ENCODE data around the gene PADI4. TPM values are rescaled to one million over a fixed set of nuclear protein-coding genes. Genes with fewer than 3 reads are reported as not detected.
"Not testable (repeated sequence)": the region's sequence is repeated elsewhere in the genome, so short reads cannot be mapped to it uniquely, and the experiment has no call there.

The PADI4 gene
- total RNA-seq, 1 experiment from 2014 or later, result not detected

GRCh38 chr1:17318262-17318661 is 10.3 kb downstream of the PADI4 start:
- CTCF ChIA-PET, result no interaction called here
- H3K36me3 Mint-ChIP-seq (ENCODE audit: insufficient read depth, unreplicated experiment), result no peaks in the 10 kb centered on the region
- H3K27ac Mint-ChIP-seq (ENCODE audit: unreplicated experiment), result no peak overlapping the region
- H3K4me1 Mint-ChIP-seq (ENCODE audit: low read depth, unreplicated experiment), result no peaks in the 10 kb centered on the region
- intact Hi-C loops (cut with micrococcal nuclease; ENCODE audit: unreplicated experiment), result no loop called here
- TF ChIP-seq CTCF (IDR thresholded peaks at IDR 0.05; ENCODE audit: unreplicated experiment), result no peak
- no peaks in the 10 kb centered on the region for H3K27me3 Mint-ChIP-seq (ENCODE audit: unreplicated experiment)
- H3K4me3 Mint-ChIP-seq (ENCODE audit: low read depth, unreplicated experiment), result no peak overlapping the region
- H3K9me3 Mint-ChIP-seq (ENCODE audit: low read depth, unreplicated experiment), result peaks cover 3% of the 10 kb centered on the region
- DNase-seq, result no peak
- no TSS peak for BruUV-seq (replicated peaks)

- no peak overlapping the region for H3K4me3 Mint-ChIP-seq (ENCODE audit: low read depth, unreplicated experiment)
- H3K27ac Mint-ChIP-seq (ENCODE audit: unreplicated experiment), result no peak overlapping the region
- H3K27me3 Mint-ChIP-seq (ENCODE audit: unreplicated experiment), result no peaks in the 10 kb centered on the region
- H3K36me3 Mint-ChIP-seq (ENCODE audit: insufficient read depth, unreplicated experiment), result no peaks in the 10 kb centered on the region
- intact Hi-C loops (cut with micrococcal nuclease; ENCODE audit: unreplicated experiment), result no loop called here
- CTCF ChIA-PET, result interaction anchor here (0.6 kb wide), 1 partner anchor 261 kb away, joined by 4 read pairs; no protein-coding TSS in a partner anchor
- no peak for TF ChIP-seq CTCF (IDR thresholded peaks at IDR 0.05; ENCODE audit: unreplicated experiment)
- BruUV-seq (replicated peaks), result no TSS peak
- no peak for DNase-seq
- peaks cover 3% of the 10 kb centered on the region for H3K9me3 Mint-ChIP-seq (ENCODE audit: low read depth, unreplicated experiment)
- H3K4me1 Mint-ChIP-seq (ENCODE audit: low read depth, unreplicated experiment), result no peaks in the 10 kb centered on the region
These were observed 11.8 kb downstream of the PADI4 start for GRCh38 chr1:17319561-17320350.

GRCh38 chr1:17321857-17322390 is 13.9 kb downstream of the PADI4 start:
- H3K27ac Mint-ChIP-seq (ENCODE audit: unreplicated experiment); H3K9me3 Mint-ChIP-seq (ENCODE audit: low read depth, unreplicated experiment); BruUV-seq (replicated peaks); DNase-seq; H3K4me3 Mint-ChIP-seq (ENCODE audit: low read depth, unreplicated experiment); intact Hi-C loops (cut with micrococcal nuclease; ENCODE audit: unreplicated experiment); H3K36me3 Mint-ChIP-seq (ENCODE audit: insufficient read depth, unreplicated experiment); H3K4me1 Mint-ChIP-seq (ENCODE audit: low read depth, unreplicated experiment); H3K27me3 Mint-ChIP-seq (ENCODE audit: unreplicated experiment): not testable (repeated sequence)
- CTCF ChIA-PET, result interaction anchor here (0.7 kb wide), 1 partner anchor 8 kb away, joined by 3 read pairs; no protein-coding TSS in a partner anchor

GRCh38 chr1:17328855-17329254 is 20.9 kb downstream of the PADI4 start:
- Mint-ChIP-seq H3K27me3 (ENCODE audit: unreplicated experiment) (peaks cover 19% of the 10 kb centered on the region), H3K4me1 (ENCODE audit: low read depth, unreplicated experiment) (no peaks in the 10 kb centered on the region), H3K4me3 (ENCODE audit: low read depth, unreplicated experiment) (no peak overlapping the region), H3K27ac (ENCODE audit: unreplicated experiment) (no peak overlapping the region), H3K36me3 (ENCODE audit: insufficient read depth, unreplicated experiment) (no peaks in the 10 kb centered on the region), H3K9me3 (ENCODE audit: low read depth, unreplicated experiment) (peaks cover 3% of the 10 kb centered on the region)
- no peak for DNase-seq
- intact Hi-C loops (cut with micrococcal nuclease; ENCODE audit: unreplicated experiment), result no loop called here
- CTCF ChIA-PET, result no interaction called here
- no peak for TF ChIP-seq CTCF (IDR thresholded peaks at IDR 0.05; ENCODE audit: unreplicated experiment)
- BruUV-seq (replicated peaks), result no TSS peak

- Mint-ChIP-seq H3K27ac (ENCODE audit: unreplicated experiment) (no peak overlapping the region), H3K9me3 (ENCODE audit: low read depth, unreplicated experiment) (peaks cover 3% of the 10 kb centered on the region), H3K4me3 (ENCODE audit: low read depth, unreplicated experiment) (no peak overlapping the region), H3K36me3 (ENCODE audit: insufficient read depth, unreplicated experiment) (no peaks in the 10 kb centered on the region), H3K27me3 (ENCODE audit: unreplicated experiment) (peaks cover 22% of the 10 kb centered on the region), H3K4me1 (ENCODE audit: low read depth, unreplicated experiment) (no peaks in the 10 kb centered on the region)
- BruUV-seq (replicated peaks), result no TSS peak
- intact Hi-C loops (cut with micrococcal nuclease; ENCODE audit: unreplicated experiment), result loop anchor here (10.0 kb wide), 1 partner anchor 95 kb away; no protein-coding TSS in a partner anchor
- CTCF ChIA-PET, result no interaction called here
- TF ChIP-seq CTCF (IDR thresholded peaks at IDR 0.05; ENCODE audit: unreplicated experiment), result no peak
- no peak for DNase-seq
These were observed 21.6 kb downstream of the PADI4 start for GRCh38 chr1:17329610-17330009.
